Measurements from ENCODE around the gene LRFN3.
"Not testable (repeated sequence)": the region's sequence is repeated elsewhere in the genome, so short reads cannot be mapped to it uniquely, and the experiment has no call there.

The LRFN3 gene

GRCh38 chr19:35905178-35905727, 30.9 kb upstream of the LRFN3 start:
- DNase-seq: no peak

GRCh38 chr19:35907377-35907745, 28.8 kb upstream of the LRFN3 start:
- DNase-seq: no peak

GRCh38 chr19:35908010-35908441, 28.1 kb upstream of the LRFN3 start, which contains the start of gene TYROBP:
TYROBP (minus strand) TSS chr19:35908295; CDS start chr19:35908228, 67 bp downstream.
- DNase-seq: no peak

GRCh38 chr19:35908973-35909683, 27.0 kb upstream of the LRFN3 start:
- DNase-seq: no peak

GRCh38 chr19:35909684-35910035, 26.5 kb upstream of the LRFN3 start:
- no peak for DNase-seq

GRCh38 chr19:35910355-35910754, 25.8 kb upstream of the LRFN3 start:
- DNase-seq: not testable (repeated sequence)

GRCh38 chr19:35911173-35911572, 25.0 kb upstream of the LRFN3 start:
- no peak for DNase-seq

- no peak for DNase-seq
These were observed 24.4 kb upstream of the LRFN3 start for GRCh38 chr19:35911790-35912189.

- DNase-seq: no peak
These were observed 22.6 kb upstream of the LRFN3 start for GRCh38 chr19:35913589-35913988.

- DNase-seq: no peak
These were observed 20.7 kb upstream of the LRFN3 start for GRCh38 chr19:35915443-35915842.

- DNase-seq: no peak
These were observed 16.9 kb upstream of the LRFN3 start for GRCh38 chr19:35919306-35919705.

- DNase-seq: no peak
These were observed 15.2 kb upstream of the LRFN3 start for GRCh38 chr19:35921012-35921411.

- DNase-seq: no peak
These were observed 10.7 kb upstream of the LRFN3 start for GRCh38 chr19:35925501-35925900.

- DNase-seq: no peak
These were observed 7.7 kb upstream of the LRFN3 start for GRCh38 chr19:35928507-35928906.

GRCh38 chr19:35929876-35930275, 6.3 kb upstream of the LRFN3 start:
- DNase-seq: no peak

GRCh38 chr19:35931161-35931873, 4.9 kb upstream of the LRFN3 start:
- DNase-seq: peak; percentile 96

- DNase-seq: no peak
These were observed 4.3 kb upstream of the LRFN3 start for GRCh38 chr19:35931874-35932202.

- no peak for DNase-seq
These were observed 3.8 kb upstream of the LRFN3 start for GRCh38 chr19:35932291-35932936.

GRCh38 chr19:35936738-35937268, 629 bp downstream of the LRFN3 start:
- DNase-seq: no peak

- DNase-seq: no peak
These were observed 1.4 kb downstream of the LRFN3 start for GRCh38 chr19:35937345-35938281.

- no peak for DNase-seq
These were observed 2.4 kb downstream of the LRFN3 start for GRCh38 chr19:35938282-35939224.
